G401 (cell line): ENCODE results near the gene SLC9A4. TPM values are rescaled to one million over a fixed set of nuclear protein-coding genes. Genes with fewer than 3 reads are reported as not detected.

Experiments used
- DNase-seq: peaks from one replicate; pipeline ENCODE4 v3.0.0-alpha.2; 2015; ENCODE audit warnings: low spot score
- in situ Hi-C: cut with HindIII; loops from 2 replicates; pipeline ENCODE4 v1.10.0; 2016; ENCODE audit warnings: low sequenced_read_pairs, mixed read lengths
- total RNA-seq: library from RNA; depleted of rRNA; stranded (reverse); fragments of >200 nt; shearing (Covaris generic); gene quantifications from 2 replicates; pipeline ENCODE4 v1.2.3, GENCODE V29; 2014

Gene SLC9A4
- total RNA-seq, 1 experiment from 2014 or later, result not detected

- DNase-seq, result no peak
- in situ Hi-C loops, result no loop called here
Measured at GRCh38 chr2:102487761-102488462, 14.9 kb downstream of the SLC9A4 start.

- no peak for DNase-seq
- in situ Hi-C loops, result no loop called here
Measured at GRCh38 chr2:102489646-102490045, 16.6 kb downstream of the SLC9A4 start.

- in situ Hi-C loops, result no loop called here
- DNase-seq, result no peak
Measured at GRCh38 chr2:102492006-102492405, 19.0 kb downstream of the SLC9A4 start.

GRCh38 chr2:102494570-102494969 lies 21.5 kb downstream of the SLC9A4 start:
- DNase-seq, result no peak
- in situ Hi-C loops, result no loop called here

- DNase-seq, result no peak
- in situ Hi-C loops, result no loop called here
Measured at GRCh38 chr2:102498414-102498813, 25.4 kb downstream of the SLC9A4 start.

- no peak for DNase-seq
- in situ Hi-C loops, result no loop called here
Measured at GRCh38 chr2:102499558-102499957, 26.5 kb downstream of the SLC9A4 start.

GRCh38 chr2:102502576-102502975 lies 29.6 kb downstream of the SLC9A4 start:
- no peak for DNase-seq
- in situ Hi-C loops, result no loop called here

GRCh38 chr2:102504833-102505232 lies 31.8 kb downstream of the SLC9A4 start:
- in situ Hi-C loops, result no loop called here
- DNase-seq, result no peak

- DNase-seq, result no peak
- in situ Hi-C loops, result no loop called here
Measured at GRCh38 chr2:102505290-102505689, 32.3 kb downstream of the SLC9A4 start.

- in situ Hi-C loops, result no loop called here
- no peak for DNase-seq
Measured at GRCh38 chr2:102506743-102507142, 33.7 kb downstream of the SLC9A4 start.

- no peak for DNase-seq
- in situ Hi-C loops, result no loop called here
Measured at GRCh38 chr2:102508863-102509262, 35.8 kb downstream of the SLC9A4 start.

- no peak for DNase-seq
- in situ Hi-C loops, result no loop called here
Measured at GRCh38 chr2:102509749-102510148, 36.7 kb downstream of the SLC9A4 start.

- in situ Hi-C loops, result no loop called here
- no peak for DNase-seq
Measured at GRCh38 chr2:102510791-102511575, 38.0 kb downstream of the SLC9A4 start.

- in situ Hi-C loops, result no loop called here
- DNase-seq, result no peak
Measured at GRCh38 chr2:102512161-102512560, 39.1 kb downstream of the SLC9A4 start.

GRCh38 chr2:102513355-102513939 lies 40.4 kb downstream of the SLC9A4 start:
- in situ Hi-C loops, result no loop called here
- DNase-seq, result no peak

- no peak for DNase-seq
- in situ Hi-C loops, result no loop called here
Measured at GRCh38 chr2:102514061-102514785, 41.2 kb downstream of the SLC9A4 start.

GRCh38 chr2:102515851-102516250 lies 42.8 kb downstream of the SLC9A4 start:
- in situ Hi-C loops, result no loop called here
- DNase-seq, result no peak

- no peak for DNase-seq
- in situ Hi-C loops, result no loop called here
Measured at GRCh38 chr2:102518170-102518569, 45.1 kb downstream of the SLC9A4 start.

GRCh38 chr2:102520009-102520408 lies 47.0 kb downstream of the SLC9A4 start:
- no peak for DNase-seq
- in situ Hi-C loops, result no loop called here

GRCh38 chr2:102520801-102521200 lies 47.8 kb downstream of the SLC9A4 start:
- no peak for DNase-seq
- in situ Hi-C loops, result no loop called here
